ENCODE measurements around the gene SLC7A14.

GRCh38 chr3:170579646-170580045 is 6.2 kb downstream of the SLC7A14 start:
- no peak for TF ChIP-seq POLR2A (IDR thresholded peaks at IDR 0.05)
- TF ChIP-seq CTCF (IDR thresholded peaks at IDR 0.05) = no peak
- no peak for TF ChIP-seq EP300 (IDR thresholded peaks at IDR 0.05)
